K562 (cell line): ENCODE data around the gene COL5A1. TPM values are rescaled to one million over a fixed set of nuclear protein-coding genes. Genes with fewer than 3 reads are reported as not detected.

Experiments
- ATAC-seq: fragments of 200-7000 bp; cut with Tn5 transposase; 3 replicates; pipeline ENCODE4 v1.9.1; 2020; ENCODE audit warnings: moderate library complexity
- BruUV-seq: library from RNA; stranded (reverse); fragments of 400-500 nt; replicated peaks from 2 replicates; lab custom pipeline; 2021; lab: Mats Ljungman, UMichigan
- CTCF ChIA-PET: fragments of 300-600 bp; formaldehyde crosslinking; extraction: SDS; loops from one replicate; lab custom pipeline; 2021; ENCODE audit warnings: low intra/inter-chr PET ratio; lab: Yijun Ruan, JAX
- POLR2A ChIA-PET: fragments of 300-600, 350-650 bp; sonication (Branson Sonifier 250); formaldehyde crosslinking; extraction: SDS; loops from one replicate; lab custom pipeline; 2021; ENCODE audit warnings: antibody characterized with exemption, inconsistent platforms; lab: Yijun Ruan, JAX
- DNase-seq, 4 experiments: peaks; one replicate each; pipeline versions ENCODE4 v3.0.0 to v3.0.0-alpha.2; 2011 to 2018; ENCODE audit warnings: low spot score in 3 of 4, mixed read lengths in 3 of 4; ENCODE audit errors: extremely low read depth in 1 of 4
- FAIRE-seq: peaks from 2 replicates; lab custom pipeline; 2011; peaks lifted over from hg19 to GRCh38; lab: Jason Lieb, UNC
- H2AFZ ChIP-seq: 2 replicates; pipeline ENCODE4 v1.6.0; 2011; ENCODE audit warnings: low read depth, low read length, control low read depth, inconsistent platforms
- H3K27ac ChIP-seq: fragments of 200-600 bp; 3 replicates; pipeline ENCODE4 v1.8.0; 2011; ENCODE audit warnings: low read depth, mild to moderate bottlenecking, control low read depth, inconsistent platforms, low read length, moderate library complexity, mixed read lengths; ENCODE audit errors: extremely low read depth
- H3K27me3 ChIP-seq, 2 experiments: fragments of 300-600 bp in 1 of 2; 2 replicates in 1 of 2; 3 replicates in 1 of 2; pipeline versions ENCODE4 v1.6.0 to v1.8.0; 2011; ENCODE audit warnings: inconsistent platforms in 2 of 2, low read length in 2 of 2, mild to moderate bottlenecking in 1 of 2, mixed read lengths in 1 of 2, moderate library complexity in 1 of 2; ENCODE audit not compliant: control insufficient read depth in 2 of 2, insufficient read depth in 2 of 2
- H3K36me3 ChIP-seq: fragments of 300-600 bp; 3 replicates; pipeline ENCODE4 v1.8.0; 2011; ENCODE audit warnings: mild to moderate bottlenecking, low read length, inconsistent platforms; ENCODE audit not compliant: control insufficient read depth, insufficient read depth
- H3K4me1 ChIP-seq, 2 experiments: fragments of 200-600 bp in 1 of 2; replicated peaks in 1 of 2; 2 replicates in 1 of 2; 3 replicates in 1 of 2; pipeline versions ENCODE4 v1.5.1 to v1.8.0; 2011; ENCODE audit warnings: inconsistent platforms in 2 of 2, low read length in 2 of 2, mild to moderate bottlenecking in 1 of 2, mixed read lengths in 1 of 2, moderate library complexity in 1 of 2; ENCODE audit not compliant: control insufficient read depth in 2 of 2, insufficient read depth in 2 of 2
- H3K4me2 ChIP-seq: 2 replicates; pipeline ENCODE4 v1.6.1; 2011; ENCODE audit warnings: low read length, control low read depth, inconsistent platforms, mixed read lengths; ENCODE audit not compliant: insufficient read depth
- H3K4me3 ChIP-seq: fragments of 200-600 bp; sonication (generic), shearing (Covaris generic); 2 replicates; pipeline ENCODE4 v1.5.1; 2016; ENCODE audit warnings: control low read depth, inconsistent platforms
- H3K79me2 ChIP-seq: fragments of 200-600 bp; 3 replicates; pipeline ENCODE4 v1.8.0; 2011; ENCODE audit warnings: low read length, inconsistent platforms; ENCODE audit not compliant: control insufficient read depth, insufficient read depth
- H3K9ac ChIP-seq, 2 experiments: 2 replicates each; pipeline versions ENCODE4 v1.6.0 to v1.6.1; 2011; ENCODE audit warnings: low read depth in 2 of 2, low read length in 2 of 2, control low read depth in 1 of 2, inconsistent platforms in 1 of 2, mild to moderate bottlenecking in 1 of 2, mixed read lengths in 1 of 2; ENCODE audit not compliant: insufficient read depth in 1 of 2
- H3K9me1 ChIP-seq: one replicate; pipeline ENCODE4 v1.6.0; 2011; ENCODE audit warnings: inconsistent platforms, mild to moderate bottlenecking, low read length, moderate library complexity; ENCODE audit not compliant: control insufficient read depth, insufficient read depth
- H3K9me3 ChIP-seq: replicated peaks from 2 replicates; pipeline ENCODE4 v1.5.1; 2011; ENCODE audit warnings: low read depth, low read length, inconsistent platforms; ENCODE audit not compliant: control insufficient read depth, insufficient read depth
- H4K20me1 ChIP-seq: replicated peaks from 2 replicates; pipeline ENCODE4 v1.6.1; 2011; ENCODE audit warnings: low read length, inconsistent platforms, mixed read lengths; ENCODE audit not compliant: control insufficient read depth, insufficient read depth
- ARID2 ChIP-seq: fragments of 450-650 bp; IDR thresholded peaks from 2 replicates; pipeline ENCODE4 v1.6.1; 2017; ENCODE audit warnings: antibody characterized with exemption, mild to moderate bottlenecking
- BMI1 ChIP-seq: fragments of 150-350 bp; IDR thresholded peaks from 2 replicates; pipeline ENCODE4 v1.6.1; 2014; ENCODE audit warnings: low read length
- FIP1L1 ChIP-seq: fragments of 200-400 bp; formaldehyde crosslinking; IDR thresholded peaks from 2 replicates; pipeline ENCODE4 v1.6.1; 2018; ENCODE audit warnings: mild to moderate bottlenecking, low read depth, low read length; ENCODE audit not compliant: poor library complexity, severe bottlenecking
- IRF9 ChIP-seq: fragments of 450-650 bp; IDR thresholded peaks from 2 replicates; pipeline ENCODE4 v1.6.1; 2016; ENCODE audit warnings: missing biosample characterization, missing genetic modification characterization
- MAFG ChIP-seq: fragments of 450-650 bp; conservative IDR thresholded peaks from 2 replicates; pipeline ENCODE4 v1.6.1; 2016; ENCODE audit warnings: missing genetic modification characterization, missing compliant biosample characterization
- MBD2 ChIP-seq: sonication (generic); IDR thresholded peaks from 2 replicates; pipeline ENCODE4 v1.6.1; 2016; ENCODE audit warnings: low read depth, borderline replicate concordance
- NCOA2 ChIP-seq, 2 experiments: fragments of 450-650 bp; IDR thresholded peaks; 2 replicates each; pipeline ENCODE4 v1.6.1; 2018; ENCODE audit warnings: mild to moderate bottlenecking in 2 of 2, moderate library complexity in 1 of 2; ENCODE audit not compliant: partially characterized antibody in 2 of 2
- PRPF4 ChIP-seq: fragments of 200-400 bp; formaldehyde crosslinking; IDR thresholded peaks from one replicate; pipeline ENCODE4 v1.6.1; 2017; ENCODE audit warnings: low read length, low read depth, mild to moderate bottlenecking; ENCODE audit not compliant: insufficient read depth, poor library complexity, severe bottlenecking
- TAF1 ChIP-seq: IDR thresholded peaks from 2 replicates; pipeline ENCODE4 v1.6.1; 2011; ENCODE audit warnings: mild to moderate bottlenecking, low read length, moderate library complexity; ENCODE audit not compliant: insufficient read depth, control insufficient read depth, severe bottlenecking; ENCODE audit errors: extremely low read depth
- TEAD1 ChIP-seq, 2 experiments: fragments of 450-650 bp in 1 of 2; sonication (generic) in 1 of 2; formaldehyde crosslinking; IDR thresholded peaks; 2 replicates each; pipeline versions ENCODE4 v1.4.0 to v1.8.0; 2020 to 2022; ENCODE audit warnings: mild to moderate bottlenecking in 2 of 2, missing genetic modification reagents in 1 of 2
- ZKSCAN1 ChIP-seq: fragments of 150-350 bp; IDR thresholded peaks from 2 replicates; pipeline ENCODE4 v1.6.1; 2016; ENCODE audit warnings: low read depth, low read length
- ZNF165 ChIP-seq: fragments of 250-450 bp; sonication (Bioruptor Pico); IDR thresholded peaks from 2 replicates; pipeline ENCODE4 v1.4.0; 2020; ENCODE audit warnings: borderline replicate concordance
- ZNF197 ChIP-seq: fragments of 200-800 bp; sonication (Bioruptor generic); IDR thresholded peaks from 2 replicates; pipeline ENCODE4 v1.6.1; 2016; ENCODE audit warnings: low read depth, missing genetic modification characterization, missing compliant biosample characterization
- ZNF436 ChIP-seq: fragments of 250-450, 450-650 bp; sonication (Bioruptor Pico); formaldehyde crosslinking; IDR thresholded peaks from 2 replicates; pipeline ENCODE4 v1.7.0; 2020; ENCODE audit warnings: mild to moderate bottlenecking
- whole genome bisulfite sequencing: fragments of 100-300 bp; shearing (Covaris generic); methylation state at CpG from one replicate; pipeline ENCODE4 v1.1.6; 2016; ENCODE audit warnings: low coverage, mixed read lengths; ENCODE audit not compliant: insufficient coverage; ENCODE audit errors: missing lambda C conversion rate; 5-methylcytosine and 5-hydroxymethylcytosine counted together
- in situ Hi-C: fragments of 300-500 bp; cut with MboI; formaldehyde crosslinking; loops from 4 replicates; pipeline ENCODE4 v1.15.0; 2018; ENCODE audit warnings: inconsistent platforms, mixed read lengths
- intact Hi-C: fragments of 100-400 bp; cut with micrococcal nuclease; formaldehyde crosslinking; loops from 2 replicates; pipeline ENCODE4 v1.14.2; 2022
- polyA plus RNA-seq, 8 experiments: library from polyadenylated mRNA; depleted of rRNA in 4 of 8; stranded (reverse) in 5 of 8; unstranded in 3 of 8; fragments of >200 nt; fragmentation: Nextera tagmentation in 2 of 8; fragmentation: Illumina TruSeq in 1 of 8; extraction: Ambion mirVana in 2 of 8; extraction: Trizol in 1 of 8; gene quantifications; 2 replicates each; pipeline versions ENCODE4 v1.2.1 to v1.2.3, GENCODE V29; 2011 to 2014; ENCODE audit warnings: inconsistent platforms in 1 of 8, missing spikeins in 1 of 8
- total RNA-seq, 7 experiments: library from RNA; depleted of rRNA in 6 of 7; stranded (reverse); fragments of >200 nt in 6 of 7; fragmentation: Illumina TruSeq in 2 of 7; extraction: Trizol in 2 of 7; gene quantifications; 2 replicates each; pipeline versions ENCODE4 v1.2.1 to v1.2.3, GENCODE V29; 2011 to 2021; ENCODE audit warnings: low replicate concordance in 1 of 7
- TF ChIP-seq, protein P1 (sequence below): sonication (generic); formaldehyde crosslinking; IDR thresholded peaks from 2 replicates; pipeline ENCODE4 v1.8.0; 2022; ENCODE audit warnings: mild to moderate bottlenecking, low read depth, missing genetic modification reagents
- TF ChIP-seq, protein P2 (sequence below): sonication (generic); formaldehyde crosslinking; IDR thresholded peaks from 2 replicates; pipeline ENCODE4 v1.8.1; 2023; ENCODE audit warnings: mild to moderate bottlenecking, missing genetic modification reagents, moderate library complexity

COL5A1 gene
- total and polyA plus RNA-seq, 9 of the 15 experiments (the other 6 are each of a cell fraction or from before 2014, with no cell fraction given), result under 0.01 to 0.13 (median 0.04) TPM; not detected in 6

- under 1% methylated on average over 19 of the region's 19 CpGs for WGBS
- intact Hi-C loops (no loop called here), in situ Hi-C loops (no loop called here)
- no peaks in the 10 kb centered on the region for H3K9me1 ChIP-seq
- DNase-seq (no peak), ATAC-seq (no peak), FAIRE-seq (no peak)
- H3K4me1 ChIP-seq, result no peaks in the 10 kb centered on the region
- H3K36me3 ChIP-seq, result no peaks in the 10 kb centered on the region
- no peak overlapping the region for H3K4me3 ChIP-seq
- POLR2A ChIA-PET, result interaction anchor here (0.6 to 0.8 kb wide), 2 partner anchors 7 to 13 kb away, joined by 3 read pairs; no protein-coding TSS in a partner anchor
- no peak overlapping the region for H3K27ac ChIP-seq
- no peak overlapping the region for H3K4me2 ChIP-seq
- CTCF ChIA-PET, result no interaction called here
- H3K79me2 ChIP-seq, result no peaks in the 10 kb centered on the region
- H2AFZ ChIP-seq, result no peak overlapping the region
- peaks cover 9% of the 10 kb centered on the region; the same call in 1 of the 2 replicates for H4K20me1 ChIP-seq
- H3K9me3 ChIP-seq, result no peaks in the 10 kb centered on the region
- H3K27me3 ChIP-seq, result peaks cover 11 to 82% of the 10 kb centered on the region in 2 experiments; a peak in 4 of 5 replicates
- no TSS peak for BruUV-seq
- no peak overlapping the region for H3K9ac ChIP-seq
- no peak for TF ChIP-seq ZNF436 (CRISPR knock-in tag)
- TF ChIP-seq NCOA2 (IDR thresholded peaks at IDR 0.05; ENCODE audit: partially characterized antibody in 2 of 2), result no peak
- TF ChIP-seq, protein P1, sequence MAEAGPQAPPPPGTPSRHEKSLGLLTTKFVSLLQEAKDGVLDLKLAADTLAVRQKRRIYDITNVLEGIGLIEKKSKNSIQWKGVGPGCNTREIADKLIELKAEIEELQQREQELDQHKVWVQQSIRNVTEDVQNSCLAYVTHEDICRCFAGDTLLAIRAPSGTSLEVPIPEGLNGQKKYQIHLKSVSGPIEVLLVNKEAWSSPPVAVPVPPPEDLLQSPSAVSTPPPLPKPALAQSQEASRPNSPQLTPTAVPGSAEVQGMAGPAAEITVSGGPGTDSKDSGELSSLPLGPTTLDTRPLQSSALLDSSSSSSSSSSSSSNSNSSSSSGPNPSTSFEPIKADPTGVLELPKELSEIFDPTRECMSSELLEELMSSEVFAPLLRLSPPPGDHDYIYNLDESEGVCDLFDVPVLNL (CRISPR knock-in tag), result no peak
- no peak for TF ChIP-seq TEAD1 (CRISPR knock-in tag; IDR thresholded peaks at IDR 0.05)
- TF ChIP-seq PRPF4, result no peak
- no peak for TF ChIP-seq ZNF165 (CRISPR knock-in tag)
- TF ChIP-seq, protein P2, sequence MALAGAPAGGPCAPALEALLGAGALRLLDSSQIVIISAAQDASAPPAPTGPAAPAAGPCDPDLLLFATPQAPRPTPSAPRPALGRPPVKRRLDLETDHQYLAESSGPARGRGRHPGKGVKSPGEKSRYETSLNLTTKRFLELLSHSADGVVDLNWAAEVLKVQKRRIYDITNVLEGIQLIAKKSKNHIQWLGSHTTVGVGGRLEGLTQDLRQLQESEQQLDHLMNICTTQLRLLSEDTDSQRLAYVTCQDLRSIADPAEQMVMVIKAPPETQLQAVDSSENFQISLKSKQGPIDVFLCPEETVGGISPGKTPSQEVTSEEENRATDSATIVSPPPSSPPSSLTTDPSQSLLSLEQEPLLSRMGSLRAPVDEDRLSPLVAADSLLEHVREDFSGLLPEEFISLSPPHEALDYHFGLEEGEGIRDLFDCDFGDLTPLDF (CRISPR knock-in tag), result no peak
- TF ChIP-seq IRF9, result no peak
- TF ChIP-seq MBD2, result no peak
- no peak for TF ChIP-seq ZNF197
- no peak for TF ChIP-seq BMI1
- no peak for TF ChIP-seq MAFG (tag)
- TF ChIP-seq ZKSCAN1, result no peak
- no peak for TF ChIP-seq ARID2
- no peak for TF ChIP-seq TAF1
- TF ChIP-seq FIP1L1, result no peak
- TF ChIP-seq, all 486 proteins: peak for 0
Observed at GRCh38 chr9:134626571-134627416, 14.8 kb upstream of the COL5A1 start.
